HG02840 (cell line): ENCODE measurements around the gene NAGS.
A peak's percentile ranks its signal among the peaks of the same experiment; 100 is the strongest.
"Not testable (repeated sequence)": the region's sequence is repeated elsewhere in the genome, so short reads cannot be mapped to it uniquely, and the experiment has no call there.

Experiments used
- ATAC-seq: cut with Tn5 transposase; IDR thresholded peaks from one replicate; pipeline ENCODE4 v1.9.1; 2021; ENCODE audit warnings: mild to moderate bottlenecking, moderate library complexity, moderate number of reproducible peaks; ENCODE audit not compliant: unreplicated experiment, low FRiP score

NAGS gene

DNA sequence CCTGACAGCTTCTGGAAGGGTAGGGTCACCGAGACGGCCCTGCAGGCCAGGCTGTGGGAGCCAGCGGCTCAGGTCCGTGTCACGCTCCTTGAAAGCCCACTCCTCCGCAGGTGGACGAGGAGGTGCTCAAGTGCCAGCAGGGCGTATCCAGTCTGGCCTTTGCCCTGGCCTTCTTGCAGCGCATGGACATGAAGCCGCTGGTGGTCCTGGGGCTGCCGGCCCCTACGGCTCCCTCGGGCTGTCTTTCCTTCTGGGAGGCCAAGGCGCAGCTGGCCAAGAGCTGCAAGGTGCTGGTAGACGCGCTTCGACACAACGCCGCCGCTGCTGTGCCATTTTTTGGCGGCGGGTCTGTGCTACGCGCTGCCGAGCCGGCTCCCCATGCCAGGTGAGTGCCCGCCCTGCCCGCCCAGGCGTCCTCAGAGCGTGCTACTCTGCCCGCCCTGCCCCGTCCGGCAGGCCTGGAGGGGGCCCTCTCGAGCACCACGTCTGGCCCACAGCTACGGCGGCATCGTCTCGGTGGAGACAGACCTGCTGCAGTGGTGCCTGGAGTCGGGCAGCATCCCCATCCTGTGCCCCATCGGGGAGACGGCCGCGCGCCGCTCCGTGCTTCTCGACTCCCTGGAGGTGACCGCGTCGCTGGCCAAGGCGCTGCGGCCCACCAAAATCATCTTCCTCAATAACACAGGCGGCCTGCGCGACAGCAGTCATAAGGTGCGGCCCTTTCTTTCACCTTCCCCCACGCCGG lies 1.3 kb downstream of the NAGS start:
- ATAC-seq, result no peak

DNA sequence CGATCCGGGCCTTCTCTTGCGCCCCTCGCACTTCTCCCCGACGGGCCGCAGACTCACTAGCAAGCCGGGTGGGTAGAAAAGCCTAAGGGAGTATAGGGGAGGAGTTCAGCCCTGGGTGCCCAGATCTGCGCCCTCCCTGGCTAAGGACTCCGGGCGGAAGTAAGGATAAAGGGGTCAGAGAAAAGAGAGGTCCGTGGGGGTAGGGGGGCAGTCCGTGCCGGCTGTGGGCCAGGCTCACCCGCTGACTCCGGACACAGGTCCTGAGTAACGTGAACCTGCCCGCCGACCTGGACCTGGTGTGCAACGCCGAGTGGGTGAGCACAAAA lies 1.8 kb downstream of the NAGS start:
- ATAC-seq, result no peak

DNA sequence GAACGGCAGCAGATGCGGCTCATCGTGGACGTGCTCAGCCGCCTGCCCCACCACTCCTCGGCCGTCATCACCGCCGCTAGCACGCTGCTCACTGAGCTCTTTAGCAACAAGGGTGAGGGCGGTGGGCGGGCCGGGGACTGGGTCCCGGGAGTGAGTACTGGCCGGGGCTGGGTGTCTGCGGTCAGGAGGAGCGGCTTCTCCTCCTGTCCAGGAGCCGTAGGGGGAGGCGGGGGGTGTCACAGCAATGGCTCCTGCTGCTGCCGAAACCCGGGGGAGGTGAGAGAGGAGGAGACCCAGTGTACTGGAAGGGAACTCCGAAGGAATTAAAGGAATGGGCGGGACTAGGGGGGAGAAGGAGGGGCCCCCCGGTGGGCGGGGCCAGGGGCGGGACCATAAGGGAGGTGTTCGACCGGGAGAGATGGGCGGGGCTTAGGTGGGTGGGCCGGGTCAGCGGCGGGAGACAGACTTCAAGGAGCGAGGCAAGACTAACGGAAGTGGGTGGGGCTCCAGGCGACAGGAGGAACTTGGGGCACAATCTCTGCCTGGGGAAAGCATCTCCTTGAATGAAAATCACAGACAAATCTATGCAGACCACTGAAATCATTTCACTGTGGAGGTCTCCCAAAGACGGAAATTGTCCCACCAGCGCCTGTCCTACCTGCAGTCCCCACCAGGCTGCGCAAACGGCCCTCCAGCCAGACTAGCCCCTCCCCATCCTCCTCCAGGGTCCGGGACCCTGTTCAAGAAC lies 2.4 kb downstream of the NAGS start:
- no peak for ATAC-seq

DNA sequence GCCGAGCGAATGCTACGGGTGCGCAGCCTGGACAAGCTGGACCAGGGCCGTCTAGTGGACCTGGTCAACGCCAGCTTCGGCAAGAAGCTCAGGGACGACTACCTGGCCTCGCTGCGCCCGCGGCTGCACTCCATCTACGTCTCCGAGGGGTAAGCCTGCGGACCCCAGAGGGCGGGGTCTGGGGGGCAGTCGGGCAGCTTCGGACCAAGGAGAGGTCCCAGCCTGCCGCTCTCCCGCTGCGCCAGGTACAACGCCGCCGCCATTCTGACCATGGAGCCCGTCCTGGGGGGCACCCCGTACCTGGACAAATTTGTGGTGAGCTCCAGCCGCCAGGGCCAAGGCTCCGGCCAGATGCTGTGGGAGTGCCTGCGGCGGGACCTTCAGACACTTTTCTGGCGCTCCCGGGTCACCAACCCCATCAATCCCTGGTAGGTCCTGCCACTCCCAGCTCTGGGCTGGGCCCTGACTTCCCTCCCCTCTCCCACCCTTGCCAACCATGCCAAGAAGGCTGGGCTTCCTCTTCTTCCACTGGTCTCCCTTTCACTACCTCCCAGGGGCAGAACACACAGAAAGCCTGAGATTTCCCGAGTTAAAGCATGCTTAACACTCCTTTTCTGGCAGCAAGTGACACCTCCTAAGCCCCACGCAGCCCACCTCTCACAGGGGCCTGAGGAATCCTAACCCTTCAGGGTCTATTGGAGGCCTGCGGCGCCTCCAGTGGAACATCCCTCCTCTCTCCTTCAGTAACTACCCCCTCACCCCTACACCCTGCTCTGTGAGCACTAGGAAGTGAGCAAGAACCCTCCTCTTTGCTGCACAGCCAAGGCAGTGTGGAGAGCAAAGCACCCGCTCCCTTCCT lies 3.2 kb downstream of the NAGS start:
- no peak for ATAC-seq

DNA sequence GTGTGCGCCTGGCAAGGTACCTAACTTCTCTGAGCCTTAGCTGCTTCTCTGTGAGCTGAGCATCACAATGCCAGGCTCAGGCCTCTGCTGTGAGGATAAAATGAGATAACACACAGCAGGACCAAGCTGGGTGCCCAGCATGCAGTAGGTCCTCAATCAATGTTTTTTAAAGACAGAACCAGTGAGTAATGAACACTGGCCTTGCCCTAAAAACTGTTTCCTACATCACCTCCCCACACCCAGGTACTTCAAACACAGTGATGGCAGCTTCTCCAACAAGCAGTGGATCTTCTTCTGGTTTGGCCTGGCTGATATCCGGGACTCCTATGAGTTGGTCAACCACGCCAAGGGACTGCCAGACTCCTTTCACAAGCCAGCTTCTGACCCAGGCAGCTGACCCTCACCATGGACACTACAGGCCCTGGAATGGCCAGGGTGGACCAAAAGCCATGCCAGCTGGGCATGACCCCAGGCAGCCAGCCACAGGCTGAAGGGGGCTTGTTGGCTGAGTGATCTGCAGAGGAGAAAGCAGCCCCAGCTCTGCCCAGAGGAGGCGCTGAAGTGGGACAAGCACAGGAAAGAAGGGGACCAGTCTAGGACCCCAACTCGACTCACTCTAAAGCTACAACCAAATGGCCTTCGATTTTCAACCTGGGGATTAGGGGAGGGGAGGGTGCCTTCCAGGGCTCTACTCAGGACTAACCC lies 3.9 kb downstream of the NAGS start:
- ATAC-seq, result no peak

DNA sequence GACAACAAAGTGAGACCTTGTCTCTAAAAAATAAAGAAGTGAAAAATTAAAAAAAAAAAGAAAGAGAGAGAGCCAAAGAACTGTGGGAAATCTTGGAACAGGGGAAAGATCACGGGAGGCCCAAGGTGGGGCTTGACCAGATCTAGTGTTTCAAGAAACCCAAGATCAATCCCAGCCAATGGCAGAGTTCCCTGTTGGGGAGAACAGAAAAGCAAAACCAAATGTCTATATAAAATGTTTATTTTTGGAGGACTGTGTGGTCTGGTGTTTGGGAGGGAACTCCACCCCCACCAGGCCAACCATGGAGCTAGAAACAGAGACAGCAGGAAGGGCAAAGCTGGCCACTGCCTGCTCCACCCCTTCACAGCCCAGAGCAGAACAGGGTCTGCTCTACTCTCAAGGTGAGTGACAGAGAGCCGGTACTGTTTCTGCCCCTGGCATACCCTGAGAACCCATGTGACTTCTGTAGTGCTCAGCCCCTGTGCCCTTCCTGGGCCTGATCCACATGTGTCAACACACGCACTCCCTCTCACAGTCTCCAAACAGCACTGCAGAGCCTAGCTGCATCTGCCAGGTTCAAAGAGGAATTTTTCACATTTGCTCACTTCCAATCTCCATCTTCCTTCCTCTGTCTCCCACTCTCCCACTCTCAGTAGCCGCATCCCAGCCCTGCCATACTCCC lies 6.7 kb downstream of the NAGS start:
- ATAC-seq, result no peak

DNA sequence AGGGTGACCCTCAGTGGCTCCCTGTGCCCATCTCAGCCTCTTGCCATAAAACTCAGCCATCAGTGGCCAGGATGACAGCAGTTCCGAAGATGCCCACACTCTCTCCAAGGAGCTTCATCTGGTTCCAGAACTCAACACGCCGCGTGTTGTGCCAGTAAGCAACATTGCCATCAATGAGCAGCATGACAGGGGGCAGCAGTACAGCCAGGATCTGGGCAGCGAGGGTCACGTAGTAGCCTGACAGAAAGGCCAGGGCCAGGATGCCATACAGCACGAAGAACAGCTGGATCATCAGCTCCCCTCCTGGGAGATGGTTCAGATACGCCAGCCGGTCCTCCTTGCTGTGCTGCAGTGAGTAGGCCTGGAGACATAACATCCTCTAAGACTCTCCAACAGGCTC lies 7.5 kb downstream of the NAGS start:
- no peak for ATAC-seq

DNA sequence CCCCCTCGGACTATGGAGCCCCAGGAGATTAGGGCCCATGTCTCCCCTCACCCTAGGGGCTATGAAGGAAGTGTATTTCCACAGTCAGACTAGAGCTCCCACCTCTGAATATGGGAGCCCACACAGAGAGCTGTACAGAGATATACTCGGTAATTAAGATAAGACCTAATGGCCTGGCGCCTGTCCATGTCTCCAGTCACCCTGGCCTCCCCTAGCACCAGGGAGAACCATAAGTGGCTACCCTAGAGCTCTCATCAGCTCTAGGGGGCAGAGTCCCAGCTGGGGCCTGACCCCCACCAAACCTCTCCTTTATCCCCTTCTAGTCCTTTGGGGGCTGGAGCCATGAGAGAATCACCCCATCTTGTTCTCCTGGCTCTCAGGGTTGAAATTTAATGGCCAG lies 8.0 kb downstream of the NAGS start:
- no peak for ATAC-seq

DNA sequence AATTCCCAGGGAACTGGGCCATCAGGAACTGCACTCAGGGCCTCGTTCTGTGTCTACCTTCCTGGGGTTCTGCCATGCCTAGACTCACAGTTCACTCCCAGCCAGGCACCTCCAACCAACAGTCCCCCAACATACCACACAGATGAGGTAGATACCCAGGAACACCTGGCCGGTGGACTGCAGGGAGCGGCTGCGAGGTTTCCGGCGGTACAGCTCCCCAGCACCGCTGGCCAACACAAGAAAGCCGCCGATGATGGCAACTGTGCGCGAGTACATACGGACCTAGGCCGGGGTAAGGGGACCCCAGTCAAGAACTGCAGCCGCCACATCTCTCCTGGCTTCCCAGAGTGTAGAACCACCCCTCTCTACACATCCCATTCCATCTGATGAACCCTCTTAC lies 8.5 kb downstream of the NAGS start:
- no peak for ATAC-seq

DNA sequence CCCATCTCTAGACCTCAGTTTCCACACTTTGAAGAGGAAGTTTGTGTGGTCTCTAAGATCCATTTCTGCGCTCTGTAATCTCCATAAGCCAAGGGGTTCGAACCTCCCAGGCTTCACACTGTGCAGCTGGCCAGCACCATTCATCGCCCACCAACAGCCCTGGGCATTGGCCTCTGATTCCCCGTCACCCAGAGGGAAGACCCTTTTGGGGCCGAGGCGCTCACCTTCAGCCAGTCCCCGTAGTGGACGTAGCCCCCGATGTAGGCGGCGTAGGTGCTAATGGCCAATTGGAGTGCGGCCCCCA lies 9.7 kb downstream of the NAGS start:
- no peak for ATAC-seq

DNA sequence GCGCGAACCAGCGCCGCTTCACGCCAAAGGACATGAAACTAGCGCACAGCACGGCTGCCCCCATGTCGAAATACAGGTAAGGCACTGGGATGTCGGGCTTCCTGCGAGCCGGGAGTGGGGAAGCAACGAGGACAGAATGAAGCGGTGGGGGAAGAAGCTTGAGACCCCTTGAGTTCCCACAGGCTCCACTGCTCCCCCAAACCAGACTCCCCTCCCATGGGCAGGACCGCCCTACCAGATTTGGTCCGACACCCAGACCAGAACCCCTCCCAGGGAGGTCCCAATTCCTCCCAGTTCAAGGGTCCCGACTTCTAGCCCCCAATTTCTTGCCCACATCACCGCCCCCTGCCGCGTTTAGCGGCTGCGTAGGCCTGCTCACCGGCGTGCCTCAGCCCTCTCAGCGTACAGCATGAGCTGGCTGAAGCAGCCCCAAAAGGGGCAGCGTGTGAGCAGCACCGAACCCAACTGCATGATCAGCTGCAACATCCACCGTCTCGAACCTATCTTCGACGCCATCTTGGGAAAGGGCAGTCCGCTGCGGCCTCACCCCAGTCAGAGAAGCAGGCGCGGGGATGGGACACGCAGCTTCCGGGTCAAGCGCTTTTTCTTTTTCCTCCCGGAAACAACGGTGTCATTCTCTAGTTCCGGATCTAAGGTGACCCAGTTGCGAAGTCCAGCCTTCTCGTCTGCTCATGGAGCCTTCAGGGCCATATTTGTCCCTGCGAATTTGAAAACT lies 10.2 kb downstream of the NAGS start, which contains the start of gene TMEM101:
Gene TMEM101 (minus strand): TSS at position 527 of the 736 bp plus-strand sequence. CDS start 11 bp downstream, at position 516.
- peak; percentile 67 for ATAC-seq

DNA sequence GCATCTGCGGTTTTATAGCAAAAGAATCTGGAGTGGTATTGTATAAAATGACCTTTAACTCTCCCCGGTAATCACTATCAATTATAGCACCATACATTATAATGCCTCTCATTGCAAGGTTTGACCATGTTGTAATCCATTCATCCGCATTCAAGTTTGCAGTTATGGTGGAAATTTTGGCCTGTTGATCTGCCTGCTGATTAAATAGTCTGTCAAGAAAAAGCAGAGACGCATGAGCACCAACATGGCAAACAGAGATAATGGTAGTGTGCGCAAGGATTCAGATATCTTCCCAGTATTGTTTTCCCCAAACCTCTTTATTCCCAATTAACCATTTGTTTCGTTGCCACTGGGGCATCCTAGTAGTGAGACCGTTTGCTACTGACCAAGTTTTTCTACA lies 16.8 kb downstream of the NAGS start:
- not testable (repeated sequence) for ATAC-seq

DNA sequence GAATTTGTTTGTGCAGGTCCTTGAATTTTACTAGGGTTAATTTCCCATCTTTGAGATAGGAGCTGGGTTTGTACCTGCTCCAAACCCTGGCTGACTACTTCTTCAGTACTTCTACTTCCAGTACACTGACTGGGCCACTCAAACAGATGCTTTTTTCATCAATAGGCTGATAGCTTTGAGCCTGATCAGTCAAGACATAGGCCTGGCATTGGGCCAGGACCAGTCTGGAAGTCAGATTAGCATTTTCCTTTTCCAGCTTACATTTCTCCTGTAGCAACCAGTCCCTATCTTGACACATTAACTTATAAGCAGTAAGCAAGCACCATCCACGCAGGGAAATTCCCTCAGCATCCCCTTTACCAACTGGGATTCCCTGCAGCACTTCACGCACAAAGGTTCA lies 17.8 kb downstream of the NAGS start:
- no peak for ATAC-seq

DNA sequence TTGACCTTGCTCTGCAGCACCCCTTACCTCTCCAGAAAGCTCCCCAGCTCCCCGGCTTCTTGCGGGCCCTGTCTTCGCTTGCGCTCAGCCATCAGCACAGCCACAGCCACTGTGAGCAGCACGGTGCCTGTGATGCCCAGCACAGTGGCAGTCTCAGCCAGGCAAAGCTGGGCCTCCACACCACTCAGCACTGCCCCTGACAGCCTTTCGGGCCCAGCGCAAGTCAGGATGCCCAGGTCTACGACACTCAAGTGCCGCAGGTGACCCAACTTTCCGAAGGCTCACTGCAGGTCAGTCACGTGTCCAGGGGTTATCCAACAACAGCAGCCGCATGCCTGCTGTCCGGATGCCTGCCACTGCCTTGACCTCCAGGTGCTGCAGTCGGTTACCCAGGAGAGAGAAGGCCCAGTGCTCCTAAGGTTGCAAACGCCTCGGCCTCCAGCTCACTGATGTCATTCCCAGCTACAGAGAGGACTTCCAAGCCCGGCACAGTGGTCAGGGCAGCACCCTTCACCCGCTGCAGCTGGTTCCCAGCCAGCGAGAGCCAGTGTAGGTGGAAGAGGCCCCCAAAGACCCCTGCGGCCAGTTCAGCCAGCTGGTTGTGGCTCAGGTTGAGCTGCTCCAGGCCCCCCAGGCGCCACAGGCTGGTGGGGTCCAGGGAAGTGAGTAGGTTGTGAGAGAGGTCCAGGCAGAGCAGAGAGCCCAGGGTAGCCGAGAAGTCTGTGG lies 19.3 kb downstream of the NAGS start:
- ATAC-seq, result no peak

DNA sequence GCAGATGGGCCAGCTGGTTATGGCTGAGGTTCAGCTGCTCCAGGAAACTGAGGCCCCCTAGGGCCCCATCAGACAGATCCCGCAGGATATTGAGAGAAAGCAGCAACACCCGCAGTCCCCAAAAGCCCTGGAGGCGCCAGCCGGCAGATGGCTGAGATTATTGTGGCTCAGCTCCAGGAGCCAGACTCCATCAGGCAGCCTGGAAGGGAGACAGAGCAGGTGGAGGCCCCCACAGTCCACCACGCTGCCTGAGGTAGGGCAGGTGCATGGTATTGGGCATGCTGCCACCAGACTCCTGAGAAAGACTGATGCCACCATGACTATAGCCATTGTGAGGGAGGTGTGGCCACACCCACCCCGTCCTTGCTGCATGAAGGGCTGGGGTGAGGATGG lies 19.8 kb downstream of the NAGS start:
- ATAC-seq, result no peak

DNA sequence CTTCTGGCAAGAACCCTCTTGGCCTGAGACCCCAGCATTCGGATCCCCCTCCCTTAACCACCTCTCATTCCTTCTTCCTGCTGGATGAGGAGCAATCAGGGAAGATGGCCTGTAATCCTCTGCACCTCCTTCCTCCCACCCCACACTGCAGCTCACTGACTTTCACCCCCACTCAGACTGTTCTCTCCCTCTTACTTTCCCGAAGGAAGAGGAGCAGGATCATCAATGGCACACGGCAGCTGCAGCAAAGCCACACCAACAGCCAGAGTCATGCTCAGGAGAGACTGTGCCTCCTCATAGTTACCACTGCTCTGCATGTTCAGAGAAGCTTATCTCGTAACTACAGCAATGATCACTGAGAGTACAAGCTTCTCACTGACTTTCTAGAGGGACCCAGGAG lies 20.4 kb downstream of the NAGS start:
- no peak for ATAC-seq

DNA sequence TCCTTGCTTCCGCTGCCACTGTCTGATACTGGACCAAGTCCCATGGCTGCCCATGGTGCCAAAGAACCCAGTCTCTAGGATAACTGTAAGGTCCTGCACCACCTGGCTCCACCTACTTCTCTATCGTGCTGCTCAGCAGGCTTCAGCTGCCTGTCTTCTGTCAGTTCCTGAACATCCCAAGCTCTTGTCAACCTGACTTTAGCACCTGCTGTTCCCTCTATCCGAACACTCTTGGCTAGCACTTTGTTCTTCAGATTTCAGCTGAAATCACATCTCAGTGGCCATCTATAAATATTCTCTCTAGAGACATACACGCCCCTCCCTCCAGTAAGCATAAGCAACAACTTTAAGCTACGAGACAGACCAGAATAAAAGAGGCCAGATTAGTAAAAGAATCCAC lies 25.3 kb downstream of the NAGS start:
- no peak for ATAC-seq

DNA sequence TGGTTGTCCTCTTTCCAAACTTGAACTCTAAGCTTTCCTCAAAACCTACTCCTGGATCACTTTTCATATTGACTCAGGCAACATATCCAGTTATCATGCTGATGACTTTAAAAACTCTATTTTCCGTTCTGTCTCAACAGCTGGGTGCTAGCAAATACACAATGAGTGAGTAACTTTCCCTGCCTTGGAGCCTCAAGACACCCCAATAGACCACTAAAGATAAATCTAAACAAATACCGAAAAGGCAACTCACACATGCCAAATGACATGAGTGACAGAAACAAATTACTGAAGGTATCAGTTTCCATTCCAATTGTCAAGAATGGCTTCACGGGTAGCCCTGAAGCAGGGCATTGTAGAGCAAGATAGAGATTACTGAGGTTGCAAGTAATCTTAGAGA lies 26.1 kb downstream of the NAGS start:
- no peak for ATAC-seq

DNA sequence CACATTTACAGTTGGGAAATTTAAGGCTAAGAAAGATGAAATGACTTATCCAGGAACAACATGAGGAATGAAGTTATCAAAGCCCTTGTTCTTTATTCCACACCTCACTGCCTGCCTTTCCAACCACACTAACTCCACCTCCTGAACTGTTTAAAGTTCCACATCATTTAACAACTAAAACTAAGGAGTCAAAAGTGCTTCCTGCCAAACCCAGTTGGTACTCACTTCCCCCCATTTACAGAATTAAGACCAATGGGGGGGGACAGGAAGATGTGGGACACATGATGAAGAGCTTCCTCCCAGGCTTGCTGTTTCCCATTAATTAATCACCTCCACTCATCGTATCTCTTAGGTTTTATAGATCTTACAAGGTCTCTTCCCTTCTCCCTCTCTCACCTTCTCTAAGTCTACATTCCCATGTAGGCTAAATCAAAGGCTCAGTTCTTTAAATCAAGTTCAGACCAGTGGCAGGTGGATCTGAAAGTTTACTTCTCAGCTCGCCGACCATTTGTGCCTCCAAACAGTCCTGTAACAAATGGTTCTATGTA lies 29.5 kb downstream of the NAGS start:
- ATAC-seq, result no peak
